GM12874 (cell line): ENCODE results near the gene ENOSF1.

Source experiments
- TF ChIP-seq, protein P1 (sequence below): IDR thresholded peaks from 2 replicates; pipeline ENCODE4 v1.5.1; 2011; ENCODE audit warnings: low read depth, mild to moderate bottlenecking, control low read depth, low read length, moderate library complexity; ENCODE audit not compliant: insufficient read depth

ENOSF1 gene

GRCh38 chr18:683531-683930 is 28.9 kb downstream of the ENOSF1 start:
- TF ChIP-seq, protein P1, sequence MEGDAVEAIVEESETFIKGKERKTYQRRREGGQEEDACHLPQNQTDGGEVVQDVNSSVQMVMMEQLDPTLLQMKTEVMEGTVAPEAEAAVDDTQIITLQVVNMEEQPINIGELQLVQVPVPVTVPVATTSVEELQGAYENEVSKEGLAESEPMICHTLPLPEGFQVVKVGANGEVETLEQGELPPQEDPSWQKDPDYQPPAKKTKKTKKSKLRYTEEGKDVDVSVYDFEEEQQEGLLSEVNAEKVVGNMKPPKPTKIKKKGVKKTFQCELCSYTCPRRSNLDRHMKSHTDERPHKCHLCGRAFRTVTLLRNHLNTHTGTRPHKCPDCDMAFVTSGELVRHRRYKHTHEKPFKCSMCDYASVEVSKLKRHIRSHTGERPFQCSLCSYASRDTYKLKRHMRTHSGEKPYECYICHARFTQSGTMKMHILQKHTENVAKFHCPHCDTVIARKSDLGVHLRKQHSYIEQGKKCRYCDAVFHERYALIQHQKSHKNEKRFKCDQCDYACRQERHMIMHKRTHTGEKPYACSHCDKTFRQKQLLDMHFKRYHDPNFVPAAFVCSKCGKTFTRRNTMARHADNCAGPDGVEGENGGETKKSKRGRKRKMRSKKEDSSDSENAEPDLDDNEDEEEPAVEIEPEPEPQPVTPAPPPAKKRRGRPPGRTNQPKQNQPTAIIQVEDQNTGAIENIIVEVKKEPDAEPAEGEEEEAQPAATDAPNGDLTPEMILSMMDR: no peak

DNA sequence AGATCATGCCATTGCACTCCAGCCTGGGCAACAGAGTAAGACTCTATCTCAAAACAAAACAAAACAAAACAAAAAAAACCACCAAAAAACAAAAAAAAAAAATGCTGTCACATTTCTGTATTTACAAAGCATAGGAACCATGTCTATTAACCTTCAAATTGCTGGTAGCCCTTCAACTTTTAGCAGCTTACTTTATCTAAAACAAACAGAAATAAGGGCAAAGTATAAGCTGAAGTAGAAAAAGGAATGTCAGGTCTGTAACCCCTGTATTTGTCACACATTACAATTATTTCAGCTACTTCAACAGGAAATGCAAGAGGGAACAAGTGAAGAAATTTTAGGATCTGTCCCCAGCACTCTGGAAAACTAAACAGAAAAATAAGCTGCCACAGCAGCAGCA is 29.6 kb downstream of the ENOSF1 start:
- TF ChIP-seq, protein P1: no peak

- TF ChIP-seq, protein P1: no peak
Observed at GRCh38 chr18:681985-682384, 30.4 kb downstream of the ENOSF1 start.

- TF ChIP-seq, protein P1: no peak
Observed at GRCh38 chr18:680392-680791, 32.0 kb downstream of the ENOSF1 start.

DNA sequence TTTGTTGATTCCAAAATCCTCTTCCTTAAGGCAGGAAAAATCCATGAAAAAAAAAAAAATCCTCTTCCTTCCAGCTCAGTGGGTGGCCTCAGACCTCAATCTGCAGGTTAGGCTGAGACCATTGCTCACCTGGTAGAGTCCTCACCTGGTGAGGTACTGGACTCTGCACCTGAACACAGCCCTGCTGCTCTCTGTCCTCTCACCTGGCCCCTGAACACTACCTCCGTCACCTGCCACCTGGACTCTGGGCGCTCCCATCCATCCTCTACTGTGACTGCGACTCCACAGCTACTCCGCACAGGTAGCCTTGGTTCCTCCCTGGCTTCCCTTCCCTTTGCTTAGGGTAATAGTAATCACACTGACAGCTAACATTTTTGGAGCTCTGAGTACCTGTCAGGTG is 32.9 kb downstream of the ENOSF1 start:
- TF ChIP-seq, protein P1: no peak

DNA sequence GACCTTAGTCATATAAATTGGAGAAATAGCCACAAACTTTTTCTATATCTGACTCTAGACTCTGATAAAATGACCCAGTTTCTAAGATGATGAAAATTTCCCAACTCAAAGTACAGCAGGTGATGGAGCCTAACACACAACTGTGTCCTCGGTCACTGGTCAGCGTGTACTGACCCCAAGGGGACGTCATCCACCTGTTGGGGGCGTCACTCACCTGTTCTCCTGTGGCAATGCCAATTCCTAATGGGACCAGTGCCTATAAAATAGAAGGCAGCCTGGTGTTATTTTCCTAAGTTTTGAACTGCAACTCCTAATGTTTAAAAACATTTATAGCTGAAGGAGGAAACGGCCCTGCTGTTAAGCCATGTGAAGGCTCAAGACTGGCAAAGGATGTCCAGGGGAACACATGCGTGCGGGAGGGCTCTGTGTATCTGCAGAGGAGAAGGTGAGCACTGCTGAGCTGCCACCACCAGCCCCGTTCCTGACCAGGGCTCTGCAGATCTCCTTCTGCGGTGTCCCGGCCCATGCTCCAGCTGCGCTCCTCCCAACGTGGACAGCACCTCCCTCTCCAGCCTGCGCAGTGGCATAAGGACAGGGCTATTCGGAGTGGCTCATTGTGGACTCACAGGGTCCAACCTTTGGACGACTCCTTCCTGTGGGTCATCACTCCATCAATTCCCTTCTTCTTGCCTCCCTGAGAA is 33.8 kb downstream of the ENOSF1 start:
- TF ChIP-seq, protein P1: no peak

DNA sequence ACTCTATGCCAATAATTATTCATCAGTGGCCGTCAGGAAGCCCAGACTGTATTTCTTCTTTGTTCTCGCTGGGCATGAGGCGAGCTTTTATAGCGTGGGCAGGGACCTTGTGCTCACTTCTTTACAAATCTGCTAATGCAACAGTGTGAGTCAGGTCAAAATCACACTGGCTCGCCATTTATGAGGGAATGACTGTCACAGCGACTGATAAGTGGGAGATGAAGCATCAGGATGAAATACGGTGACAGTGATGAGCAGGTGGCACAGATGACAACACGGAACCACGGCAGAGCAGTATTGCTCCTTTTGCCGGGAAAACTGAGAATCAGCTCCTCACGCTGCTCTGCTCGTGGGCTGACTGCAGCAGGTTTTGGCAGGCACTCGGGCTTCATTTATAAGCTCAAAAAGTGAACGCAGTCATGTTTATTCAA is 34.5 kb downstream of the ENOSF1 start:
- TF ChIP-seq, protein P1: no peak
